Stimulated activated CD4-positive, alpha-beta T cell treated with anti-CD3 and anti-CD28 coated beads, TNF-alpha, amount 100 ng/mL, for 1 hour (primary cell): Measurements from ENCODE around the gene IRF4.

Experiments
- DNase-seq, 3 donors: peaks; one replicate each; pipeline ENCODE4 v3.0.0-alpha.2; 2020; ENCODE audit warnings: low read depth in 3 of 3, low spot score in 1 of 3

The IRF4 gene

DNA sequence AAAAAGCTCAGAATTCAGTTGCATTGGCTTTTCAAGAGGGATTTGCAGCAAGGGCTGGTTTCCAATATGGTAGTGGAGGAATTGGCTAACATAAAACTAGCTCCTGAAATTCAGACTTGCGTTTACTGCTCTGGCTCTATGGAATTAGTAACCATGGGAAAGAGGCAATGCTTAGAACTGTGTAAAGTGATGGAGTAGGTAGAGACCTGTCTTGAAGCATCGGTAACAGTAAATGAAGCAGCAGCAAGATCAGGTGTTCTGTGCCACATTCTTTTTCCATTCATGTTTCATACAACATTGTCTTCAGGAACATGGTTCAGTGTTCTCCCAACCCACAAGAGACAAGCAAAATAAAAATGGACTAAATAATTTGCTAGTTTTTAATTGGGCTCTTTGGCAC is 6.5 kb downstream of the IRF4 start:
- DNase-seq, result no peak

DNA sequence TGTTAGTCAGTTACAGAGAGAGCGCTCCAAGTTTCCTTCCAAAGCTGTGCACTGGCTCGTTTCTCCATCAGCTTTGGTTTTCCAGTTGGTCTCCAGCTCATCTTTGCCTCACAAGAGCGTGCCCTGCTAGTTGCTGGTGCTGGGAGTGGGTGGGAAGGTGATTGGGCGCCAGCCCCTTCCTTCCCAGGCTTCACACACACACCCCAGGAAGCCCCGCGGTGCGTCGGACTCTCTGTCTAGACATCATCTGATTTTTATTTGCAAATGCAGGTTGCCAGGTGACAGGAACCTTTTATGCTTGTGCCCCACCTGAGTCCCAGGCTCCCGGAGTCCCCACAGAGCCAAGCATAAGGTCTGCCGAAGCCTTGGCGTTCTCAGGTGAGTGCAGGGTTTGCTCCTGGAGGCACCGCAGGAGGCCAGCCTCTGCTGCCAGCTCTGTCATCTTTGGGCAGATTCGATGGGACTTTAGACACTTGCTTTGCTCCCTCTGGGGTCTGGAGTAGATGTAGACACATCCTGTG is 7.1 kb downstream of the IRF4 start:
- no peak for DNase-seq

DNA sequence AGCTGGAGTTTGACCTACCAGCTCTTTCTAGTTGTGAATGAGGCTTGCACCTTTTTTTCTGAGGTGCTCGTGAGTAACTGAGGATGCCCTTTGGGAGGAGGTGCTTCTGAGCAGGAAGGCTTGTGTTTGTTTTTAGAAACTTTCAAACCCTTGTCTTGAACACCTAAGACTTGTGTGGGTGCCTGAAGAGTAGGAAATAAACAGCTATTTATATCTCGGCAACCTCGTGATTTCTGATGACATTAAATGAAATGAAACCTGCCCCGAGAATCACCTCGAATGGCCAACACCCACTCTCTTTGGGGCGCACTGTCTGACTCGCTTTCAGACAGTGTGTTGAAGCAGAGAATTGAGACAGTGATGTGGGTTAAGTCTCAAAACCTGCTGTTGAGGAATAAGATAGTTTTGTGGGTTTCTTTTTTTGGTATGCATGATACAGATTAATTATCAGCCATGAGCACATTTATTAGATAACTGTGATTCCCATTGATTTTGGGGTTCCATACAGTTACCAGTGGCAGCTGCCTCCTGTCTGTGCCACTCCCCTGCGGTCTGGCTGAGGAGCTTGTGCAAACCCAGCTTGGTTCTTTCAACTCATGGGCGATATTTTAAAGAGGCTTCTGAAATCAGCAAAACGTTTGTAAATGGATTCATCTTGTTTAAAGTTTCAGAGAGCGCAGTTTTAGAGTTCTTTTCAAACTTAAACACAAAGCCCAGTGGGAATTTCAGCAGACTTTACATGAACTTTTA is 8.4 kb downstream of the IRF4 start:
- no peak for DNase-seq

DNA sequence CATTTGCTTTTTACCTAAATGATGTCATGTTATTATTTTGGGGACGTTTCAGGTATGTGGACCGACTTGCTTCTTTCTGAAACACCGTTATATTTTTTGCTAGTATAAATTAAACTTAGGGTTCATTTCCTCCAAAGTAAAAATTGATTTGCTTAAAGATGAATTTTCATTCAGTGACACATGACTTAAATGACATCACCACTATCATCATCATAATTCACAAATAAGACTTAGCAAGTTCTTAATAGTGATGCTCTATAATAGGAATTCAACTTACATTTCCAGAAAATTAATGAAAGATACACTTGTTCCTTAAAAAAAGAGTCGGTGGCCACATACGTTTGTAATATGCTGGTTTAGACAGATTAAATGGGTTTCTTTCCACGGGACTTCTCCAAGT is 9.3 kb downstream of the IRF4 start:
- no peak for DNase-seq

DNA sequence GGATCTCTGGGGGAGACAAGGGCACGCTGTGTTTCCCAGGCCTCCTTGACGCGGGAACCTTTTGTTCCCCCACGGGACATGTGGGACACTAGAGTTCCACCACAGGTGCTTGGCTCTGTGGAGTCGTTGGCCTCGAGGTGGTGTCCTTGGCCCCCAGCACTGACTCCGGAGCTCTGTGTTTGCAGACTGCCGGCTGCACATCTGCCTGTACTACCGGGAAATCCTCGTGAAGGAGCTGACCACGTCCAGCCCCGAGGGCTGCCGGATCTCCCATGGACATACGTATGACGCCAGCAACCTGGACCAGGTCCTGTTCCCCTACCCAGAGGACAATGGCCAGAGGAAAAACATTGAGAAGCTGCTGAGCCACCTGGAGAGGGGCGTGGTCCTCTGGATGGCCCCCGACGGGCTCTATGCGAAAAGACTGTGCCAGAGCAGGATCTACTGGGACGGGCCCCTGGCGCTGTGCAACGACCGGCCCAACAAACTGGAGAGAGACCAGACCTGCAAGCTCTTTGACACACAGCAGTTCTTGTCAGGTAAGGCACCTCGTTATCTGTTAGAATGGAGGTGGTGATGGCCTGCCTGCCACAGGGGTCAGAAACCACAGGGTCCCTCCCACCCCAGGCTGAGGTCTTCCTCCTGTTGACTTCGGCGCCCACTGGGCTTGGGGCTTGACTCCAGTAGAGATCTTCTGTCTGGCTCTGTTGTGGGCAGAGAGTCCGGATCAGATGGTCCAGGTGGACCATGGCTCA is 9.9 kb downstream of the IRF4 start:
- no peak for DNase-seq

DNA sequence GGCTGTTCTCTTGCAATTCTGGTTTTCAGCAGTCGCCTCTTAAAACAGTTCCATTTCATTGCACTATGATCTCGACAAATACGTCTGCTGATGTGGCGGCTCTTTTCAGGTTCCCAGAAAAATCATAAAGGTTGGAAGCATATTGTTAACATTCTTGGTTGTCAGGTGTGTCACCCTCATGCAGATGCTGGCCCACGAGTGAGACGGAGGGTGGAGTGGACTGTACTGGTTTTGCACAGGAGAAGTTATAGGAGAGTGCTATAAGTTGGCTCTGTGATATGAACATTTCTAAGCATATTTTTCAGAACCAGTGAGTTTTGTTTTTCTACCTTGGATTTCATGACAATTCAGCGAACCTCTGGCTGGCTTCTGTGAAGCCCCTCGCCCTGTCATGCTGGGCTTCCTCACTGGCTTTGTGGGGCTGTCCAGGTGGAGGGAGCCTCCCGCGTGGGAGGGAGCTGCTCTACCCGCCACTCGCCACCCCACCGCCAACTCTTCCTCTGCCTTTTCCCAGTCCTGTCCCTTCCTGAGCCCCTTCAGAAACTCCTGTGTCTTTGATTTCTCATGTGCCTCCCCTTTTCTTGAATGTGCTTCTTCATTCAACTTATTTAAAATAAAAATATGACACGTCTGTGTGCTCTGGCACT is 10.6 kb downstream of the IRF4 start:
- DNase-seq, result no peak

DNA sequence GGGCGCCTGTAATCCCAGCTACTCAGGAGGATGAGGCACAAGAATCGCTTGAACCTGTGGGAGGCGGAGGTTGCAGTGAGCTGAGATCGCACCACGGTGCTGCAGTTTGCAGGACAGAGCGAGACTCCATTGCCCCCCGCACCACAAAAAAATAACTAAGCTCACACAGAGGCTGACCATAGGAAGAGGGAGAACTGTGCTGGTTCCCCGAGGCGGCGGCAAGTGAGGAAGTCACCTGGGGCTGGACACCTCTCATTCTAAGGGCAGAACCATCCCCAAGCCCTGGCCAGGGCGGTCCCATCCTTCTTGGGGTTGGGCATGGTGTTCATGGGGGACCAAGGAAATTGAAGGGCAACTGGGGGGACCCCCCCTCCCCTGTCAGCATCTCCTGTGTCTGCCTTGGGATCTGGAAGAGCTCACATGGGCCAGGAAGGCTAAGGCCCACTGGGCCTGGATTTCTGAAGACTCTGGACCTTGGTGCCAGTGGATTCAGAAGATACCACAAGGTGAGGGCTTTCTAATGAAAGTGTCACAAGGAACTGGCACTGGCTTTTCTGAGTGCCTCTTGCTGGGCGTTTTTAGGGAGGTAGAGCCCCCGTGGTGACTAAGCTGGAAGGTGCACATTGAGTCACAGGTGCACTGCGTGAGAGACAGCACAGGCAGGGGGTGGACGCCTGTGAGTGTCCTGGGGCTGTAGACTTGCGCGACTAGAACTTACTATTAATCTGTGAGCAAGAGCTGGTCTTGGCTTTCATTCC is 11.5 kb downstream of the IRF4 start:
- DNase-seq, result no peak

DNA sequence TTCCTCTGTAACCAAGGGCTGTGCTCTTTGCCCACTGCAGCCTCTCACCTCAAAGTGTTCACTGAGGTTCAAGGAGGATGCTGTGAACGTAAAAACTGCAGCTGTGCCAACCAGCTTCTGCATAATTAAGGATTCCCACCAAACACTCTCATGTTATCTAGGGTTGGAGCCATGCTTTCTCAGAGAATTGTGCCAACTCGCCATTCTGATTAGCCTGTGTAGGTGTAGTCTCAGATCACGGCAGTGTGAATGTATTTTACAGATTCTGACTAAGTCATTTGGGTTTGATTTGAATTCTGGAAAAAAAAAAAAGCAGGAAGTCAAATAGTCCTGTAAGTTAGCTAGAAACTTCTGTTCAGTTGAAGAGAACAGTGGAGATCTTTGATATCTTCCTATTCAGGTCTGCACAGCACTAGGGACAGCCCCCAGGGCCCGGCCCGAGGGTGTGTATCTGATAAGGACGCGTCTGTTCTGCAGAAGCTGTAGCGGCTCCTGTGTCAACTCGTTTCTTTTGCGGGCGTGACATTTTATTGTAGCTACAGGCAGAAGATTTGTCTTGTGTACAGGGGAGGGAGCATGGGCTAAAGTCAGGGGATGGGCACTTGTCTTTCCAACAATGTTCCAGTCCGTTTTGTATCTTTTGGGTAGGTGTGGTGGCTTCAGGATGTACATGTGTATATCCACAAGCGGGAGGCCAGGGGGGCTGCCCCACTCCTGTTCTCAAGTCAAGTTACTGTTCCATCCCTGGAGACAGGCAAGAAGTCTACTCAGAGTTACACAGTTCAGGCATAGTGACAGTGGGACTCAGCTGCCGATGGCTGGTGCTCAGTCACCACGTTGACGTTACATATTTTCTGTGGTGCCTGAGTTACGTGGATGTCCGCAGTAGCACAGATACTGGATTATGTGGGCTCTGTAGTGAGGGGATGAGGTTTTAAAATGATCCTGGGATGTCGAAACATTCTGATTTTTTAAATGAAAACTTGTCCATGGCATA is 12.4 kb downstream of the IRF4 start:
- no peak for DNase-seq

DNA sequence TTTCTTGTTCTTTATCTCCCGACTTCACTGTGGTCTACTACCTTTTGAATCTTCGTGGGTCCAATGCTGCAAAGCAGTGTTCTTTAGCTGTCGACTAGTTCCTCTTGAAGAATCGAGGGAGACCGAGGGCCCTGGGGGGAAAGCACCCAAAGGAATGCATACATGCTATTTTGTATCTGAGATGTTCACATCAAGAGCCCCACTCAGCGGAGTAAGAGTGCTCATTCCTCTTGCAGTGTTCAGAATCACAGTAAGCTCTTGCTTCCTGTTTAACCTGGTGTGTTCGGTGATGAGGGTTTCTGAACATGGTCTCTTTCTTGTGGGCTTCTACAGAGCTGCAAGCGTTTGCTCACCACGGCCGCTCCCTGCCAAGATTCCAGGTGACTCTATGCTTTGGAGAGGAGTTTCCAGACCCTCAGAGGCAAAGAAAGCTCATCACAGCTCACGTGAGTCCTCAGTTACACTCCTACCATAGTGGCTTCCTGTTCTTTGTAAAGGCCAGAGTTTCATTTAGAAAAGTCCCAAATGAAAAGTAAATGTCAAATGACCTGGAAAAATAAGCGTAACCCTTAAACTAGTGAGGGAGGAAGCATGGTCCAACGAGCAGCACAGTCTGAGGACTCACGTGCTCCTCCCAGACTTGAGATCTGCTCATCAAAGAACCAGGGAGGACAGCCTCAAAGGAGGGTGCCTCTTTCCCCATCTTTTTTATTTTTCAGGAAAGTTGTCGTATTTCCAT is 13.3 kb downstream of the IRF4 start:
- DNase-seq, result no peak

DNA sequence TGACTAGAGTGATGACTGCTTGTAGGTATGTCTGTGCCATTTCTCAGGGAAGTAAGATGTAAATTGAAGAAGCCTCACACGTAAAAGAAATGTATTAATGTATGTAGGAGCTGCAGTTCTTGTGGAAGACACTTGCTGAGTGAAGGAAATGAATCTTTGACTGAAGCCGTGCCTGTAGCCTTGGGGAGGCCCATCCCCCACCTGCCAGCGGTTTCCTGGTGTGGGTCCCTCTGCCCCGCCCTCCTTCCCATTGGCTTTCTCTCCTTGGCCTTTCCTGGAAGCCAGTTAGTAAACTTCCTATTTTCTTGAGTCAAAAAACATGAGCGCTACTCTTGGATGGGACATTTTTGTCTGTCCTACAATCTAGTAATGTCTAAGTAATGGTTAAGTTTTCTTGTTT is 16.6 kb downstream of the IRF4 start:
- DNase-seq, result no peak

DNA sequence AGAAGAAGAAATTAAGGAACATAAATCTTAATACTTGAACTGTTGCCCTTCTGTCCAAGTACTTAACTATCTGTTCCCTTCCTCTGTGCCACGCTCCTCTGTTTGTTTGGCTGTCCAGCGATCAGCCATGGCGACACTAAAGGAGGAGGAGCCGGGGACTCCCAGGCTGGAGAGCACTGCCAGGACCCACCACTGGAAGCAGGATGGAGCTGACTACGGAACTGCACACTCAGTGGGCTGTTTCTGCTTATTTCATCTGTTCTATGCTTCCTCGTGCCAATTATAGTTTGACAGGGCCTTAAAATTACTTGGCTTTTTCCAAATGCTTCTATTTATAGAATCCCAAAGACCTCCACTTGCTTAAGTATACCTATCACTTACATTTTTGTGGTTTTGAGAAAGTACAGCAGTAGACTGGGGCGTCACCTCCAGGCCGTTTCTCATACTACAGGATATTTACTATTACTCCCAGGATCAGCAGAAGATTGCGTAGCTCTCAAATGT is 17.1 kb downstream of the IRF4 start:
- DNase-seq, result no peak

DNA sequence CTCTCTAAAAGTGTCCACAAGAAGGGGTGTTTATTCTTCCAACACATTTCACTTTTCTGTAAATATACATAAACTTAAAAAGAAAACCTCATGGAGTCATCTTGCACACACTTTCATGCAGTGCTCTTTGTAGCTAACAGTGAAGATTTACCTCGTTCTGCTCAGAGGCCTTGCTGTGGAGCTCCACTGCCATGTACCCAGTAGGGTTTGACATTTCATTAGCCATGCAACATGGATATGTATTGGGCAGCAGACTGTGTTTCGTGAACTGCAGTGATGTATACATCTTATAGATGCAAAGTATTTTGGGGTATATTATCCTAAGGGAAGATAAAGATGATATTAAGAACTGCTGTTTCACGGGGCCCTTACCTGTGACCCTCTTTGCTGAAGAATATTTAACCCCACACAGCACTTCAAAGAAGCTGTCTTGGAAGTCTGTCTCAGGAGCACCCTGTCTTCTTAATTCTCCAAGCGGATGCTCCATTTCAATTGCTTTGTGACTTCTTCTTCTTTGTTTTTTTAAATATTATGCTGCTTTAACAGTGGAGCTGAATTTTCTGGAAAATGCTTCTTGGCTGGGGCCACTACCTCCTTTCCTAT is 17.9 kb downstream of the IRF4 start:
- DNase-seq, result no peak

DNA sequence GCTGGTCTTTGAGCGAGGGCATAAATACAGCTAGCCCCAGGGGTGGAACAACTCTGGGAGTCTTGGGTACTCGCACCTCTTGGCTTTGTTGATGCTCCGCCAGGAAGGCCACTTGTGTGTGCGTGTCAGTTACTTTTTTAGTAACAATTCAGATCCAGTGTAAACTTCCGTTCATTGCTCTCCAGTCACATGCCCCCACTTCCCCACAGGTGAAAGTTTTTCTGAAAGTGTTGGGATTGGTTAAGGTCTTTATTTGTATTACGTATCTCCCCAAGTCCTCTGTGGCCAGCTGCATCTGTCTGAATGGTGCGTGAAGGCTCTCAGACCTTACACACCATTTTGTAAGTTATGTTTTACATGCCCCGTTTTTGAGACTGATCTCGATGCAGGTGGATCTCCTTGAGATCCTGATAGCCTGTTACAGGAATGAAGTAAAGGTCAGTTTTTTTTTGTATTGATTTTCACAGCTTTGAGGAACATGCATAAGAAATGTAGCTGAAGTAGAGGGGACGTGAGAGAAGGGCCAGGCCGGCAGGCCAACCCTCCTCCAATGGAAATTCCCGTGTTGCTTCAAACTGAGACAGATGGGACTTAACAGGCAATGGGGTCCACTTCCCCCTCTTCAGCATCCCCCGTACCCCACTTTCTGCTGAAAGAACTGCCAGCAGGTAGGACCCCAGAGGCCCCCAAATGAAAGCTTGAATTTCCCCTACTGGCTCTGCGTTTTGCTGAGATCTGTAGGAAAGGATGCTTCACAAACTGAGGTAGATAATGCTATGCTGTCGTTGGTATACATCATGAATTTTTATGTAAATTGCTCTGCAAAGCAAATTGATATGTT is 19.2 kb downstream of the IRF4 start:
- no peak for DNase-seq

DNA sequence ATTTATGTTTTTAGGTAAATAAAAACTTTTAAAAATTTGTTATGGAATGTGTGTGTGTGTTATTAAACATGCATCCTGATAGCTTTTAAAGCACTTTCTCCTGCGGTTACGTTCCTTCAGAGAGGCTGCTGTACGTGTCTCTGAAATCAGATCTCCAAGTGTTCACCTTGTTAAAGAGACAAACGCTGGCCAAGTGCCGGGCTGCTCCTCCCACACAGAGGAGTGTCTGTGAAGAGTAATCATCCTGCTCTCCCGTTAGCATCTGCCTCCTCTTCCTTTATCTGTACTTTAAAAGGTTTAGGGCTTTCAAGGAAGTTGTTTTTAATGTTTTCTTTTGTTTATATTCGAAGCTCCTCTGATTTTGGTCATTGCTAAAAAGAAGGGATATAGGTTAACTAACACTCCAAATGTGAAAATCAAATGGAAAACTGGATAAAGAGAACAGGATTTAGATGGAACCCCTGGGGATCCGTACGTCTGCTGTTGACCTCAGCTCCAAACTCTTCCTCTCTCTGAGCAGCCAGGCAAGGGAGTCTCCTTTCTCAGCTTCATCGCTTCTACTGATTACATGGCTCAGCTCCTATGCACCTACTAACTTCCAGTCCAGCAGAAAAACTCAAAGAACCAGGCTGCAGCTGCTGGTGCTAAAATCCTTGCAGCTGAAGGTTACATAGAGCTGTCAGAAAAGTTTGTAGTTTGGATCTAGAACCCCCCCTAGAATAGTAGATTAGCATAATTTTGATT is 20.0 kb downstream of the IRF4 start:
- no peak for DNase-seq

DNA sequence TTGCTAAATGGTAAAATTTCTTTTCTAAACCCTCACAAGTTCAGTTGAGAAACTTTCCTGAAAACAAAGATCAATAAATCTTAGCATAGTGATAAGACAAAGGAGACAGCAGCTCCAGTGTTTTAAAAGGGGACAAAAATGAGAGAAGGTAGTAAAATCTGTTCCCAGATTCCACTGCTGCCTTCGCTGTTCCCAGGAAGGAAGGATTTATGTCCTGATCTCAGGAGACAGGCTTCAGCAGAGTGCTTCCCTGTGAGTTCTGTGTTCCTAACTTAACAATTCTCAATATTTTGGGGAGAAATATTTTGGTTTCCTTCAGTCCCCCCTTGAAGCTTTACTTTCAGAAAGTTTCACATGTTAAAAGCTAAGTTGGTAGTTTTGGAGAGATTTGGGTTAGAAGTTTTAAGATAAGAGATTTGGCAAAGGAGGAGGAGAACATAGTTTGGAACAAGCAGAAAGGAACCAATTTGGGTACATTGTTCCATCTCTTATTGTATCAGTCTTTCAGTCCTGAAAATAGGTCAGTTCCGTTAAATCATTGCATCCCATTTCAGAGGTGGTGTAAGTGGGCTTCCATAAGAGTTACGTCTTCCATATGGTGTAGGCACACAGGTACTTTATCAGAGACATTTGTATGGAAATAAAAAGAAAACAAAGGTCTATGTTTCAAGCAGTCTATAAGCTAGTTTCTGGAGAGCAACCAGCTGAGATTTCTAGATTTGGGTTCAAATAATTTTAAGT is 20.8 kb downstream of the IRF4 start:
- DNase-seq, result no peak

DNA sequence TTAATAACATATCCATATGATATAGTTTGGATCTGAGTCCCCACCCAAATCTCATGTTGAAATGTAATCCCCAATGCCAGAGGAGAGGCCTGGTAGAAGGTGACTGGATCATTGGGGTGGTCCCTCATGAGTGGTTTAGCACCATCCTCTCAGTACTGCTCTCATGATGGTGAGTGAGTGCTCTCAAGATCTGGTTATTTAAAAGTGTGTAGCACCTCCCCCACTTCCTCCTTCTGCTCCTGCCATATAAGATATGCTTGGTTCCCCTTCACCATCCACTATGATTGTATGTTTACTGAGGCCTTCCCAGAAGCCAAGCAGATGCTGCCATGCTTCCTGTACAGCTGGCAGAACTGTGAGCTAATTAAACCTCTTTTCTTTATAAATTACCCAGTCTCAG is 22.9 kb downstream of the IRF4 start:
- DNase-seq, result no peak

DNA sequence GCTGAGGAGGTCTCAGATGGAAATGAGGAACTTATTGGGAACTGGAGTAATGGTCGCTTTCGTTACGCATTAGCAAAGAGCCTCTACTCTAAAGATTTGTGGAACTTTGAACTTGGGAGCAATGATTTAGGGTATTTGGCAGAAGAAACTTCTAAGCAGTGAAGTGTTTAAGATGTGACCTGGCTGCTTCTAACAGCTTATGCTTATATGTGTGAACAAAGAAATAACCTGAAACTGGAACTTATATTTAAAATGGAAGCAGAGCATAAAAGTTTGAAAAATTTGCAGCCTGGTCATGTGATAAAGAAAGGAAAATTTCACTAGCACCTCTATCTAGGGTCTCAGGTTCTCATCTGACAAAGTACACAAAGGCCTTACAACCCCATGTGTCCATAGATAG is 23.5 kb downstream of the IRF4 start:
- no peak for DNase-seq
